Measurements from ENCODE around the gene MAP3K14.

- TF ChIP-seq POLR2A (IDR thresholded peaks at IDR 0.05), result no peak
- no peak for TF ChIP-seq CTCF (IDR thresholded peaks at IDR 0.05)
- TF ChIP-seq EP300 (IDR thresholded peaks at IDR 0.05), result no peak
Measured at GRCh38 chr17:45264430-45264829, 52.4 kb downstream of the MAP3K14 start.

Measured in ovary (tissue), 3 donors.